CD4-positive, alpha-beta T cell treated with Interleukin-15 for 4 hours (primary cell): Measurements from ENCODE around the gene CYP24A1.

ENCODE experiments used
- DNase-seq: peaks from one replicate; pipeline ENCODE4 v3.0.0-alpha.2; 2020; ENCODE audit warnings: low spot score

The CYP24A1 gene

DNA sequence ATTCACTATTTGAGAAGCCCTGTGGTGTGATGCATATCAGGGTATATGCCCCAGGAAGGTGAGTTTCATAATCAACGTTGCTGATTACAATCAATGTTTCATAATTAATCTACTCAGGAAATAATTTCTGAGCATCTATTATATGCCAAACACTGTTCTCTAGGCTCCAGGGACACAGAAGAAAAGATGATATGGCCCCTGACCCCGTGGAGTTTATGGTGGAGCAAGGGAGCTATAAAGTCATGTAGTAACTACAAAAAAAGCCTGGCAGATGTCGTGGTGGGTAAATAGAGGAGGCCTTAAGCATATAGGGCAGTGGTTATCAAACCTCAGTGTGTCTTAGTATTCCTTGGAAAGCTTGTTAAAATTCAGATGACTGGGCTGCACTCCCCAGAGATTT lies 63.3 kb downstream of the CYP24A1 start:
- DNase-seq, result no peak

GRCh38 chr20:54110041-54110440 lies 63.7 kb downstream of the CYP24A1 start:
- DNase-seq, result no peak

DNA sequence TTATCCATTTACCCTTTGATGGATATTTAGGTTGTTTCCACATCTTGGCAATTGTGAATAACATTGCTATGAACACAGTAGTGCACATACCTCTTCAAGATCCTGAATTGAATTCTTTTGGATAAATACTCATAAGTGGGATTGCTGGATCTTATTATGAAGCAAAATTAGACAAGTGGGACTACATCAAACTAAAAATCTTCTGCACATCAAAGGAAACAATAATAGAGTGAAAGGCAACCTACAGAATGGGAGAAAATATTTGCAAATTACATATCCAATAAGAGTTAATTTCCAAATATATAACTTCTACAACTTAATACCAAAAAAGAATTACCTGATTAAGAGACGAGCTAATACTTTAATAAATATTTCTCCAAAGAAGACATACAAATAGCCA lies 65.0 kb downstream of the CYP24A1 start:
- DNase-seq, result no peak

DNA sequence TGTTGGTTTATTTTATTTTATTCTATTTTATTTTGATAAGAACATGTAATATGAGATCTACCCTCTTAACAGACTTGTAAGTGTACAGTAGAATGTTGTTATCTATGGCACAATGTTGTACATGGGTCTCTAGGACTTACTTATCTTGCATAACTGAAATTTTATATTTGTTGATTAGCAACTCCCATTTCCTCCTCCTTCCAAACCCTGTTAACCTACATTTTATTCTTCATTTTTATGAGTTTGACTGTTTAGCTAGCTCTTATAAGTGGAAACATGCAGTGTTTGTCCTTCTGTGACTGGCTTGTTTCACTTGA lies 65.5 kb downstream of the CYP24A1 start:
- DNase-seq, result no peak

DNA sequence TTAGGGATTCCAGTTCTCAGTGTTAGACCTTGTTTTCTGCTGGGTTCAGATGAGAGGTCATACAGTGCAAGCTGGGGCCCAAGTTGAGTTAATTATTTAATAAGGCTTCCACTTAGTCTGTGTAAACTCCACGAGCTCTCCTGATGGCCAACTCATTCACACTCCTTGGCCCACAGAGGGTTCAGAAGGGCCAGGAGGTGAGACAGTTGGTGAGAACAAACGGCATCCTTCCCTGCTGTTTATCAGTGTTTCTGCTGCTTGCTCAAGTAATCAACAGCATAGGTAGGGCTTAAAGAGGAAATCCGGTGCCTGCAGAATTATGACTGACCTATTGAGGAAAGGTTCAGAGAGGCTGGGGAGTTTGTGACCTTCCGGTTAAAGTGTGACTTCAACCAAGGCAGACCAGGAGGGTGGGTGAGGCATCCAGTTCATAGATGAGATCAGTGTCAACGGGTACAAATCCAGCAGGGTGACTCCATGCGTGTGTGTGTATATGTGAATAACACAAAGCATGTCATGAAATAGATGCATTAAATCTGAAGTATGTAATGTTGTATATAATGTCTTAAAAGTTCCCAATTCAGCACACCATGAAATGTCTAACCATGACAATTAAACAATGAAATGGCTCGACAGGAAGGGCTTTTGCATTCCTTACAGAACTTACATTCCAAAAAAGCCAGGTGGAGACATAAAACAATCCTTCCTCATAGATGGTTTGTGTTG lies 66.0 kb downstream of the CYP24A1 start:
- no peak for DNase-seq

DNA sequence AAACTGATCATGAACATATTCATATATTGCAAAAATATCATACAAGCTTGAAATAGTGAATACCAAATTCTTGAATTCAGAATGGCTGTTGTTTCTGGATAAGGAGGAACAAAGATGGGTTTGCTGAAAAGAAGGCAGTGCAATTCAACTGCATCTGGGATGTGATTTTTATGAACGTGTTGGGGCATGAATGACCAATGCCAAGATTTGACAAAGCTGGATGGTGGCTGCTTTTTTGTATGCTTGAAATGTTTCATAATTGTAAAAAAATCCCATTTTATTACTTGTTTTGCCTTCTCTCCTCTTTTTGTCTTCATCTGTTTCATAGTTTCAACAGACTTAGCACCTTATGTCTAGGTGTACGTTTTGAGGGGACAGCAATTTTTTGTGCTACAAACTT lies 66.6 kb downstream of the CYP24A1 start:
- DNase-seq, result no peak

DNA sequence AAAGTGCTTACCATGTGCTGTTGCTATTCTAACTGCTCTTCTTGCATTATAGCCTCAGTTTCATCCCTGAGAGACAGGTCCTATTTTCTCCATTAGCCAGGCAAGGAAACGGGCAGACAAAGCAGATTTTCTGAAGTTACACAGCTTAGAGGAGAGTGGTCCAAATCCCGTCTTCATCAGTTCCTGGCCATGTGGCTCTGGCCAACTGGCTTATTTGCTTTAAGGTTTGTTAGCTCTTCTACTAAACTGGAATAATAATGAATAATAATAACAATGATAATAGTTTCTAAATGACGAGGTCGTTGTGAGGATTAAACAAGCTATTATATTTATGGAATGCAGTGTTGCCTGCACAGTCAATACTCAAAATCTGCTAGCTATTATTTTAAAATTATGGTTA lies 67.6 kb downstream of the CYP24A1 start:
- no peak for DNase-seq

GRCh38 chr20:54105653-54106052 lies 68.1 kb downstream of the CYP24A1 start:
- DNase-seq, result no peak

- no peak for DNase-seq
Measured at GRCh38 chr20:54104781-54105180, 69.0 kb downstream of the CYP24A1 start.

- DNase-seq, result no peak
Measured at GRCh38 chr20:54103762-54104600, 69.8 kb downstream of the CYP24A1 start.
